ENCODE results near the gene PLEKHD1. TPM values are rescaled to one million over a fixed set of nuclear protein-coding genes. Genes with fewer than 3 reads are reported as not detected.

The PLEKHD1 gene
- total RNA-seq, 4 donors from 2014 or later = 0.04 to 0.10 TPM; not detected in 2

GRCh38 chr14:69505338-69506240 lies 21.1 kb downstream of the PLEKHD1 start:
- Histone ChIP-seq H3K9me3 (no peaks in the 10 kb centered on the region), H3K36me3 (no peaks in the 10 kb centered on the region), H3K4me3 (no peak overlapping the region), H3K4me1 (peaks cover 16 to 17% of the 10 kb centered on the region in 2 donors), H3K27ac (no peak overlapping the region), H3K27me3 (no peaks in the 10 kb centered on the region)
- TF ChIP-seq CTCF (IDR thresholded peaks at IDR 0.05 in 4 of 5, conservative IDR thresholded peaks at IDR 0.05 in 1 of 5) (no peak), POLR2A (IDR thresholded peaks at IDR 0.05) (no peak)
- intact Hi-C loops (cut with DNase I; ENCODE audit: low total_unique reads) = no loop called here
- in situ Hi-C loops (cut with MboI; ENCODE audit: low sequenced_read_pairs in 4 of 4) = no loop called here
- ATAC-seq (no peak), DNase-seq (no peak)

GRCh38 chr14:69506241-69506595 lies 21.7 kb downstream of the PLEKHD1 start:
- intact Hi-C loops (cut with DNase I; ENCODE audit: low total_unique reads) (no loop called here), in situ Hi-C loops (cut with MboI; ENCODE audit: low sequenced_read_pairs in 4 of 4) (no loop called here)
- DNase-seq = no peak
- no peak overlapping the region for H3K4me3 ChIP-seq
- H3K27ac ChIP-seq = no peak overlapping the region
- no peaks in the 10 kb centered on the region for H3K9me3 ChIP-seq
- TF ChIP-seq POLR2A (IDR thresholded peaks at IDR 0.05) (no peak), CTCF (IDR thresholded peaks at IDR 0.05 in 4 of 5, conservative IDR thresholded peaks at IDR 0.05 in 1 of 5) (no peak)
- no peaks in the 10 kb centered on the region for H3K27me3 ChIP-seq
- peaks cover 10 to 11% of the 10 kb centered on the region in 2 donors for H3K4me1 ChIP-seq
- ATAC-seq = no peak
- H3K36me3 ChIP-seq = no peaks in the 10 kb centered on the region

- no peaks in the 10 kb centered on the region for H3K9me3 ChIP-seq
- no peak overlapping the region for H3K27ac ChIP-seq
- H3K4me3 ChIP-seq = no peak overlapping the region
- H3K36me3 ChIP-seq = no peaks in the 10 kb centered on the region
- intact Hi-C loops (cut with DNase I; ENCODE audit: low total_unique reads) (no loop called here), in situ Hi-C loops (cut with MboI; ENCODE audit: low sequenced_read_pairs in 4 of 4) (no loop called here)
- ATAC-seq (no peak), DNase-seq (no peak)
- TF ChIP-seq POLR2A (IDR thresholded peaks at IDR 0.05) (no peak), CTCF (IDR thresholded peaks at IDR 0.05 in 4 of 5, conservative IDR thresholded peaks at IDR 0.05 in 1 of 5) (no peak)
- H3K4me1 ChIP-seq = no peaks in the 10 kb centered on the region
- H3K27me3 ChIP-seq = no peaks in the 10 kb centered on the region
Measured at GRCh38 chr14:69518289-69519101, 34.0 kb downstream of the PLEKHD1 start.

GRCh38 chr14:69519204-69520100 lies 34.9 kb downstream of the PLEKHD1 start:
- TF ChIP-seq POLR2A (IDR thresholded peaks at IDR 0.05) (no peak), CTCF (IDR thresholded peaks at IDR 0.05 in 4 of 5, conservative IDR thresholded peaks at IDR 0.05 in 1 of 5) (no peak)
- intact Hi-C loops (cut with DNase I; ENCODE audit: low total_unique reads) (no loop called here), in situ Hi-C loops (cut with MboI; ENCODE audit: low sequenced_read_pairs in 4 of 4) (no loop called here)
- DNase-seq (no peak), ATAC-seq (no peak)
- Histone ChIP-seq H3K27me3 (no peaks in the 10 kb centered on the region), H3K27ac (no peak overlapping the region), H3K4me3 (no peak overlapping the region), H3K4me1 (no peaks in the 10 kb centered on the region), H3K9me3 (no peaks in the 10 kb centered on the region), H3K36me3 (no peaks in the 10 kb centered on the region)

All from gastrocnemius medialis (tissue), 4 donors.